GM12891 (cell line): ENCODE results near the gene SLC22A4.
A peak's percentile ranks its signal among the peaks of the same experiment; 100 is the strongest.

Experiments used
- DNase-seq: peaks from one replicate; pipeline ENCODE4 v3.0.0; 2011; ENCODE audit warnings: low spot score; ENCODE audit not compliant: insufficient read length
- FAIRE-seq: peaks from 2 replicates; lab custom pipeline; 2011; peaks lifted over from hg19 to GRCh38; lab: Jason Lieb, UNC
- PAX5 ChIP-seq: IDR thresholded peaks from 2 replicates; pipeline ENCODE4 v1.6.1; 2011; ENCODE audit warnings: low read length, moderate library complexity, mild to moderate bottlenecking; ENCODE audit not compliant: insufficient read depth, severe bottlenecking
- POLR2A ChIP-seq: IDR thresholded peaks from 2 replicates; pipeline ENCODE4 v1.6.1; 2011; ENCODE audit warnings: low read depth, low read length, control low read depth
- POLR2AphosphoS5 ChIP-seq: IDR thresholded peaks from 2 replicates; pipeline ENCODE4 v1.6.1; 2011; ENCODE audit warnings: low read depth, low read length, control low read depth
- POU2F2 ChIP-seq: IDR thresholded peaks from 2 replicates; pipeline ENCODE4 v1.6.1; 2011; ENCODE audit warnings: low read depth, mild to moderate bottlenecking, control low read depth, low read length, moderate library complexity
- SPI1 ChIP-seq: IDR thresholded peaks from 2 replicates; pipeline ENCODE4 v1.6.1; 2011; ENCODE audit warnings: low read depth, low read length, control low read depth
- TAF1 ChIP-seq: IDR thresholded peaks from 2 replicates; pipeline ENCODE4 v1.6.1; 2011; ENCODE audit warnings: low read depth, low read length, control low read depth

SLC22A4 gene

GRCh38 chr5:132268769-132269551, 25.2 kb upstream of the SLC22A4 start:
- TF ChIP-seq POLR2AphosphoS5: no peak
- peak; percentile 81 for TF ChIP-seq PAX5
- DNase-seq (no peak), FAIRE-seq (no peak)

GRCh38 chr5:132269635-132270334, 24.4 kb upstream of the SLC22A4 start:
- no peak for FAIRE-seq
- TF ChIP-seq POU2F2 (no peak), TAF1 (no peak), POLR2AphosphoS5 (no peak), SPI1 (no peak), POLR2A (no peak), PAX5 (no peak)
- no peak for DNase-seq

- DNase-seq (no peak), FAIRE-seq (no peak)
- TF ChIP-seq TAF1 (no peak), POLR2AphosphoS5 (no peak), PAX5 (no peak), POU2F2 (no peak), POLR2A (no peak), SPI1 (no peak)
These were observed 23.9 kb upstream of the SLC22A4 start for GRCh38 chr5:132270335-132270665.

GRCh38 chr5:132270706-132271105, 23.5 kb upstream of the SLC22A4 start:
- no peak for TF ChIP-seq POLR2A
- TF ChIP-seq POLR2AphosphoS5: no peak
- no peak for TF ChIP-seq POU2F2
- TF ChIP-seq TAF1: no peak
- no peak for TF ChIP-seq SPI1
- TF ChIP-seq PAX5: no peak
- FAIRE-seq (no peak), DNase-seq (no peak)

- FAIRE-seq (no peak), DNase-seq (no peak)
- TF ChIP-seq POLR2A (no peak), SPI1 (no peak), PAX5 (no peak)
These were observed 22.6 kb upstream of the SLC22A4 start for GRCh38 chr5:132271251-132272246.

GRCh38 chr5:132272311-132273210, 21.6 kb upstream of the SLC22A4 start:
- DNase-seq: peak; percentile 60
- no peak for FAIRE-seq
- TF ChIP-seq POLR2AphosphoS5 (no peak), TAF1 (no peak), POLR2A (no peak), PAX5 (no peak), POU2F2 (no peak), SPI1 (no peak)

GRCh38 chr5:132273631-132274030, 20.6 kb upstream of the SLC22A4 start:
- no peak for FAIRE-seq
- no peak for DNase-seq
- TF ChIP-seq TAF1: no peak
- no peak for TF ChIP-seq PAX5
- TF ChIP-seq POLR2AphosphoS5: no peak
- no peak for TF ChIP-seq POU2F2
- no peak for TF ChIP-seq POLR2A
- TF ChIP-seq SPI1: no peak

- TF ChIP-seq TAF1 (no peak), POLR2AphosphoS5 (no peak), SPI1 (no peak), PAX5 (no peak), POLR2A (no peak)
- no peak for DNase-seq
- FAIRE-seq: no peak
These were observed 20.0 kb upstream of the SLC22A4 start for GRCh38 chr5:132274050-132274792.

- DNase-seq (no peak), FAIRE-seq (no peak)
- TF ChIP-seq SPI1: no peak
- TF ChIP-seq POU2F2: no peak
- no peak for TF ChIP-seq TAF1
- TF ChIP-seq POLR2AphosphoS5: no peak
- TF ChIP-seq POLR2A: no peak
- no peak for TF ChIP-seq PAX5
These were observed 18.6 kb upstream of the SLC22A4 start for GRCh38 chr5:132275367-132276220.
